Ramos (cell line): ENCODE measurements around the gene ACTR8.

Experiments used
- in situ Hi-C: fragments of 300-500 bp; cut with MboI; formaldehyde crosslinking; loops from one replicate; pipeline ENCODE4 v1.14.3; 2022; ENCODE audit warnings: low sequenced_read_pairs; ENCODE audit not compliant: unreplicated experiment

Gene ACTR8

GRCh38 chr3:53841296-53841695 is 40.7 kb downstream of the ACTR8 start:
- in situ Hi-C loops, result no loop called here

DNA sequence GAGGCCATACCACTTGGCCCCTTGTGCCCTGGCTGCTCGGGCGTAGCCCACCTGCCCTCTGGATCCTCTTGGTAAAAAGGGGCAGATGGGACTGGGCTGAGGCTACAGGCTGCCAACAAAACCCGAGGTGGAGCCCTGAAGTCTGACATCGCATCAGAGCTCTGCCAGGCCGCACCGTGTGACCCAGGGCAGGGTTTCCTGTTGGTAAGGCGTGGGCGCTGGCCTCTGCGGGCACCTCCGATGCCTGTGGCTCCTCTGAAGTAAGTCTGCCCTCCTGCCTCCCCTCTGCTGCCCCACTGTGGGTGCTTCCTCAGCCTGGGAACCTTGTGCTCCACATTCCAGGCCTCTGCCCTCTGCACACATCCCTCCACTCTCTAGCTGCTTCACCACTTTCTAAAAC is 44.6 kb downstream of the ACTR8 start:
- in situ Hi-C loops, result no loop called here

- in situ Hi-C loops, result no loop called here
Measured at GRCh38 chr3:53836084-53836872, 45.7 kb downstream of the ACTR8 start.

DNA sequence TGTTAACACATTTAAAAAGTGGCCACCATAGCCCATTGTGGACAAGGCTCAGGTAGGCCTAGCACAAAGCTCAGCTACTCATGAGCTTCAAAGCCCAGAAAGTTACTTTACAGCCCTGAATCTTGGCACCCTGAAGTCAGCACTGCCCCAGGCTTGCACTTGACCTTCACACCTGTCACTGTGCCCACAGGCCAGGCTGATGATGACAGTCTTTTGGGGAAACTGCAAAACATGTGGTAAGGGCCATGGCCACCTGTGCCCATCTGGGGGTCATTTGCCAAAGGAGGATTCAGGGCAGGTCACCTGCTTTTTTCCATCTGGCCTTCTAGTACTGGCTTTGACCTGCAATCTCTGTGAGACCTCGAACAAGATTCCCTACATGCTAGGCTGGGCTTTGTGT is 46.7 kb downstream of the ACTR8 start:
- in situ Hi-C loops, result no loop called here

DNA sequence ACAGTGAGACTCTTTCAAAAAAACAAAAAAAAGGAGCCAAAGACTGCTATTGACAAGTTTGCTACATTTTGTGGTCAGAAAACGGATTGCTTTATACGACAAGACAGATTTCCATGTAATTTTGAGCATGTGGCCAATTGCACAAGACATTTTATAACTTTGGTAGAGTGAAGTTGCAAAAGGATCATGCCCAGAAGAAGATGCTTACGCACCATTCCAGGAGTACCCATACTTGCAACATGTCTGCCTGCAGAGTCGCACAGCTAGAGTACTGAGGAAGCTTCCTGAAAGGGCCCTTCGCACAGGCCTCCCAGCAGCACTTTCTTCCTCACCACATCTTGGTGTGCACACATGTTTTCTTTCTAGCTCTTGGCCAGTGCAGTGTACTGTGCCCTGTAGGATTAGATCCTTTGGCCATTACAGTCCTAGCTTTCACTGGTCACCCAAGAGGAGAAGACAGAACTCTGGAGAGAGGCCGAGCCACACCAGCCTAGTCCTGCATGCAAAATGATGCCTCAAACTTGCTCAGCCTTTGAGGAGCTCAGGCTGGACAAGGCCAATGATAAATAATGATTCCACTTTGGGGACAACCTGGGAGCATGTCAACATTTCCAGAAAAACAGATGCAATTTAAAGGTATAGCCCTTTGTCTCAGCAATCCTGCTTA is 47.4 kb downstream of the ACTR8 start:
- in situ Hi-C loops, result no loop called here

- in situ Hi-C loops, result no loop called here
Measured at GRCh38 chr3:53833700-53834099, 48.3 kb downstream of the ACTR8 start.

- in situ Hi-C loops, result no loop called here
Measured at GRCh38 chr3:53833053-53833645, 48.8 kb downstream of the ACTR8 start.

DNA sequence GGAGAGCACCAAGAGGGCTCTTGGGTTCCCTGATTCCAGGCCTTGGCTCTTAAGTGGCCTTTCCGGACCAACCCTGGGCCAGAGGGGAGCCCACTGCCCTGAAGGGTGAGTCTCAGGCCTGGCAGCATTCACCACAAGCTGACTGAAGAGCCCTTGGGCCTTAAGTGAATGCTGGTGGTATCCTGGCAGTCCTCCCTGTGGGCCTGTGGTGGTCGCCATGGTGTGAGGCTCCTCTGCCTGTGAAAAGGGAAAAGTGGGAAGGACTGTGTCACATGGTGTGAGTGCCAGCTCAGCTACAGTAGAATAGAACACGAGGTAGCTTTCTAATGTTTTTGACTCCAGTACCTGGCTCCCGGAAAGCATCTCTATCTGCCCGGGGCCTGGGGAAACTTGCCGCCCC is 51.0 kb downstream of the ACTR8 start:
- in situ Hi-C loops, result no loop called here

GRCh38 chr3:53829605-53830004 is 52.3 kb downstream of the ACTR8 start:
- in situ Hi-C loops, result no loop called here

DNA sequence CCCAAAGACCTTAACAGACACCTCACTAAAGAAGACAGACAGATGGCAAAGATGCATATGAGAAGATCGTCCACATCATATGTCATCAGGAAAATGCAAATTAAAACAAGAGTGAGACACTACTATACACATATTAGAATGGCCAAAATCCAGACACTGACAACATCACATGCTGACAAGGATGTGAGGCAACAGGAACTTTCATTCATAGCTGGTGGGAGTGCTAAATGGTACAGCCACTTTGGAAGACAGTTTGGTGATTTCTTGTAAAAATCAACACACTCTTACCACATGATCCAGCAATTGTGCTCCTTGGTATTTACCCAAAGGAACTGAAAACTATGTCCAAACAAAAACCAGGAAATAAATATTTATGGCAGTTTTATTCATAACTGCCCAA is 53.4 kb downstream of the ACTR8 start:
- in situ Hi-C loops, result no loop called here

DNA sequence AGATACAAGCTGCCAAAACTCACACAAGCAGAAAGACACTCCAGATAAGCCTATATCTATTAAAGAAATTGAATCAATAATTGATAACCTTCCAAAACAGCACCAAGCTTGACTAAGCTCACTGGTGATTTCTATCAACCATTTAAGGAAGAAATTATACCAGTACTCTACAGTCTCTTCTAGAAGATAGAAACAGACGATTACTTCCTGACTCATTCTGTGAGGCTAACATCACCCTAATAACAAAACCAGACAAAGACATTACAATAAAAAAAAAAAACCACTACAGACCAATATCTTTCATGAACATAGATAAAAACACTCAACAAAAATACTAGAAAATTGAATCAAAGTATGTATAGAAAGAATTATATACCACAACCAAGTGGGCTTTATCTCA is 55.9 kb downstream of the ACTR8 start:
- in situ Hi-C loops, result no loop called here

GRCh38 chr3:53824795-53825194 is 57.2 kb downstream of the ACTR8 start:
- in situ Hi-C loops, result no loop called here

DNA sequence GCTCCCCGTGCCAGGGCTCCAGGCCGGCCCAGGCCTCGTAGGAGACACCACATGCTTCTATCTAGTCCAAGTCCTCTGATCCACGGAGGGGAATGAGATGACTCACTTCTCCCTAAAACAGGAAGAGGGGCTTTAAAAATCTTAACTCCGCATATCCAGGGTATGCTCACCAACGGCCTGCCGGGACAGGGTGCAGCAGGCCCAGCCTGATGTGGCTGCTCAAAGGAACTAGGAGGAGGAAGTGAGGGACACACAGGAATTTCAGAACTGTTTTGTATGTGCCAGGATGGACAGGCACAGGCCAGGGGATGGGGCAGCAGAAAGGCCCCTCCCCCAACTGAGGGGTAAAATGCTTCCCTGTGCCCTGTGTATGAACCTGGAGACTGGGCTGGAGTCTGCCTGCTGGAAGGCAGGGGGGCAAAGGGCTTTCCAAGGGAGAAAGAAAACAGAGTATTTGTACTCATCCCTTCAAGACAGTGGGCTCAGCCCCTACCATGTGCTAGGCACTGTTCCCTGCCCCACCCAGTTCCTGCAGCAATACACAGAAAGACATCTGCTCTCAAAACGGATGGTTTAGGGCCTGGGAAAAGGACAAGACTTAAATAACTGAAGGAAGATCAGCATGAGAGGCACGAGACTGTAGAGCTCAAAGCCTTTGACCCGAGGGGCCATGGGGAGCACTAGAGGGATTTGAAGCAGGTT is 57.8 kb downstream of the ACTR8 start:
- in situ Hi-C loops, result no loop called here

GRCh38 chr3:53823026-53823955 is 58.7 kb downstream of the ACTR8 start:
- in situ Hi-C loops, result no loop called here

GRCh38 chr3:53822331-53822741 is 59.6 kb downstream of the ACTR8 start:
- in situ Hi-C loops, result no loop called here

GRCh38 chr3:53821631-53822121 is 60.3 kb downstream of the ACTR8 start:
- in situ Hi-C loops, result no loop called here

DNA sequence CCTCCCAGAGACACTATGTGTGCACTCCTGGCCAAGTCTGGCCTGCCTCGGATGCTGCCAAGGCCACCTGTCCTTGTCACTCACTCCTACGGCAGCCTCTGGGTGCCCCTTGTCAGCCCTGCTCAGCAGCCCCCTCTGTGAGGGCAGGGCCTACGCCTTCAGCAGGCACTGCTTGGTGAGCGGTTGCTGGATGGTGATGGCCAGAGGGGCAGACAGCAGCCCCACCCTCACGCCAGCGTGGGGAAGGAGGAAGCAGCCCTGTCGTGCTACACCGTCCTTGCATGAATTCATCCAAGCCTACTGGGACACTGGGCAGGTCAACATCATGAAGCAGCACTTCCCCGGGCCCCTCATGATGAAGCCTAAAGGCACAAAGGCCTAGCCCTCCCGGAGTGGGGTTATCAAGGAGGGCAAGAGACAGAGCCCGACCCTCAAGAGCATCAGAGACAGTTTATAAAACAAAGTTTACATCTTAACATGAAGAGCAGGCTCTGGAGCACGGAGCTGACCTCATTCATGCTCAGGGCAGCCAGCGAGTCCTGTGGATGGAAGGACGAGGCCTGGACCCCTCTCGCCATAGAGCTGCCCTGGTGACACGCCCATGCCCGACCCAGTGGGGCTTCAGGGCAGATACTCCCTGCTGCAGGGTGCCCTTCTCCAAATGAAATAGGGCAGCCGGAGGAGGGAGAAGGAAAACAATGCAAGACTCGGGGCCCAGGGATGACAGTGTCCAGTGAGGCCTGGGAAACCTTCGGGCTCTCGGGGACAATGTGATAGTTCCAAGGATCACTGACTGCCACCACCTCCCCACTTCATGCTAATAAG is 61.0 kb downstream of the ACTR8 start:
- in situ Hi-C loops, result no loop called here

- in situ Hi-C loops, result no loop called here
Measured at GRCh38 chr3:53820084-53820483, 61.9 kb downstream of the ACTR8 start.
